Fibroblast of the aortic adventitia (primary cell): ENCODE results near the gene NDUFAF8. TPM values are rescaled to one million over a fixed set of nuclear protein-coding genes. Genes with fewer than 3 reads are reported as not detected.

ENCODE experiments used
- DNase-seq: peaks from one replicate; pipeline ENCODE4 v3.0.0-alpha.2; 2010; ENCODE audit warnings: low read depth
- H3K4me3 ChIP-seq: 2 replicates; pipeline ENCODE4 v1.5.1; 2011; ENCODE audit warnings: low read depth, mild to moderate bottlenecking, control low read depth, low read length, moderate library complexity
- total RNA-seq: library from RNA; depleted of rRNA; stranded (reverse); fragments of >200 nt; gene quantifications from 2 replicates; pipeline ENCODE4 v1.2.3, GENCODE V29; 2012; ENCODE audit warnings: low replicate concordance
- TF ChIP-seq, protein P1 (sequence below): IDR thresholded peaks from 2 replicates; pipeline ENCODE4 v1.5.1; 2011; ENCODE audit warnings: mild to moderate bottlenecking, low read length, control low read depth, inconsistent platforms; ENCODE audit not compliant: insufficient read depth

The NDUFAF8 gene, protein sequence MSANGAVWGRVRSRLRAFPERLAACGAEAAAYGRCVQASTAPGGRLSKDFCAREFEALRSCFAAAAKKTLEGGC
- total RNA-seq = 27.4 and 66.6 TPM in 2 replicates

DNA sequence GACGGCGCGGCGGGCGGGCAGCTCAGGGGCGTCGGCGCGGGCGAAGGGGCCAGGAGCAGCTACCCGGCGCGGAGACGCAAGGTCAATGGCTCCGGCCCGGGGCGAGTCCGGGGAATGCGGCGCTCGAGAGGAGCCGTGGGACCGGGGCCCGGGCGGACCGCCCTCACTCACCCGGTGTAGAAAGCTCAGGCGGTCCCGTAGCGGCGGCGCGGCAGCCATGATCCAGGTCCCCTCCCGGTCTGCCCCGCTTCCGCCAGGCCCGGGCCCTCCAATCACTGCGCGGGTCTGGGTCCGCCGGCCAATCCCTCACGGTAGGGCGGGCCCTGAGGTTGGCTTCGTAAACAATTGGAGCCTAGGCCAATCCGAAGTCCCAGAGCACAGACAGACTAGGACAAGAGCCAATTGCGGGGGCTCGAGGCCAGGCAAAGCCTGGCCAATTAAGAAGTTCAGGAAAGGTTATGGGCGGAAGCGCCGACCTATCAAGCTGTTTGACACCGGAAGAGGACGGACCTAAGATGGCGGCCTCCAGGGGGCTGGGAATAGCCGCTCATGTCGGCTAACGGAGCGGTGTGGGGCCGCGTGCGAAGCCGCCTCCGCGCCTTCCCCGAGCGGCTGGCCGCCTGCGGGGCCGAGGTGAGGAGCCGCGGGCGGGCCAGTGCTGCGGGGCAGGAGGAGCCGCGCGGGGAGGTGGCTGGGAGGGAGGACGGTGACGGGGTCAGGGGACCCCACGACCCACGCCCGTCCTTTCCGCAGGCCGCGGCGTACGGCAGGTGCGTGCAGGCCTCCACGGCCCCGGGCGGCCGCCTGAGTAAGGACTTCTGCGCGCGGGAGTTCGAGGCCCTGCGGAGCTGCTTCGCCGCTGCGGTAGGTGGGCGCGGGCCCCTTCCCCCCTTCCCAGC lies at the start of gene NDUFAF8, which contains the start of gene TEPSIN:
TSS of gene NDUFAF8 (plus strand) at position 504 of the 899 bp plus-strand sequence. CDS start at position 550, 46 bp downstream.
TSS of gene TEPSIN (minus strand) at position 241 of the 899 bp plus-strand sequence. CDS start at position 219, 22 bp downstream.
- DNase-seq = peak; percentile 100
- peak within 1 kb of the TSS; percentile 90 for H3K4me3 ChIP-seq
- TF ChIP-seq, protein P1, sequence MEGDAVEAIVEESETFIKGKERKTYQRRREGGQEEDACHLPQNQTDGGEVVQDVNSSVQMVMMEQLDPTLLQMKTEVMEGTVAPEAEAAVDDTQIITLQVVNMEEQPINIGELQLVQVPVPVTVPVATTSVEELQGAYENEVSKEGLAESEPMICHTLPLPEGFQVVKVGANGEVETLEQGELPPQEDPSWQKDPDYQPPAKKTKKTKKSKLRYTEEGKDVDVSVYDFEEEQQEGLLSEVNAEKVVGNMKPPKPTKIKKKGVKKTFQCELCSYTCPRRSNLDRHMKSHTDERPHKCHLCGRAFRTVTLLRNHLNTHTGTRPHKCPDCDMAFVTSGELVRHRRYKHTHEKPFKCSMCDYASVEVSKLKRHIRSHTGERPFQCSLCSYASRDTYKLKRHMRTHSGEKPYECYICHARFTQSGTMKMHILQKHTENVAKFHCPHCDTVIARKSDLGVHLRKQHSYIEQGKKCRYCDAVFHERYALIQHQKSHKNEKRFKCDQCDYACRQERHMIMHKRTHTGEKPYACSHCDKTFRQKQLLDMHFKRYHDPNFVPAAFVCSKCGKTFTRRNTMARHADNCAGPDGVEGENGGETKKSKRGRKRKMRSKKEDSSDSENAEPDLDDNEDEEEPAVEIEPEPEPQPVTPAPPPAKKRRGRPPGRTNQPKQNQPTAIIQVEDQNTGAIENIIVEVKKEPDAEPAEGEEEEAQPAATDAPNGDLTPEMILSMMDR = no peak

DNA sequence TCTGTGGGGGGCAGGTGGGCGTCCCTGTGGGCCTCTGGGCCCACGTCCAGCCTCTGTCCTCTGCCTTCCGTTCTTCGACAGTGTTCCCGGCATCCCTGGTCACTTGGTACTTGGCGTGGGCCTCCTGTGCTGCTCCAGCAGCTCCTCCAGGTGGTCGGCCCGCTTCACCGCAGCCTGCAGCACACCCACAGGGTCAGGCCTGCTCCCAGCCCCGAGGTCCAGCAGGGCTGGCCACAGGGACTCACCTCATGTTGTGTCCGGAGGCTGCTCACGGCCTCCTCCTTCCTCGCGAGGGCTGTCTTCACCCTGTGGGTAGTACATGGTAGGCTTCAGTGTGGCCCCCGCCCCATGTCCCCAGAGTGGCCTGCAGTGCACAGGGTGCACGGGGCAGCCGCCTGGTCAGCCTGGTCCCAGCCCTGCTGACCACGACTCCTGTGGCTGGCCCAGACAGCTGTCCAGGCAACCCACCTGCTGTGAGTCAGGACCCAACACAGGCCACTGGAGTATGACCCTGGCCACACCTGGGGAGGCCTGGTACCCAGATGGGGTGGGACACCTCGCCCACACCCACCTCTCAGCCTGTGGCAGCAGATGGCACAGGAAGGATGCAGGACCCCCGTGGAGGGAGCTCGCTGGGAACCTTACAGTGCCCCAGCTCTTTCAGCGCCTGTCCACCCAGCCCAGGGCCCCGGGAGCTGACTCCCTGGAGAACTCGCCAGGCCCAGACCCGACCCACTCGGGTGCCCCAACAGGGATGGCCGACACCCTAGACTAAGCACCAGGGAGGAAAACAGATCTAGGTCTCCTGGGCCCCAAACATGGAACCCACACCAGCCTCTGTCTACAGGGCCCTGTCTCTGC lies 49.2 kb upstream of the NDUFAF8 start:
- no peak for DNase-seq
- TF ChIP-seq, protein P1 = peak; percentile 14
- H3K4me3 ChIP-seq = no peak overlapping the region

DNA sequence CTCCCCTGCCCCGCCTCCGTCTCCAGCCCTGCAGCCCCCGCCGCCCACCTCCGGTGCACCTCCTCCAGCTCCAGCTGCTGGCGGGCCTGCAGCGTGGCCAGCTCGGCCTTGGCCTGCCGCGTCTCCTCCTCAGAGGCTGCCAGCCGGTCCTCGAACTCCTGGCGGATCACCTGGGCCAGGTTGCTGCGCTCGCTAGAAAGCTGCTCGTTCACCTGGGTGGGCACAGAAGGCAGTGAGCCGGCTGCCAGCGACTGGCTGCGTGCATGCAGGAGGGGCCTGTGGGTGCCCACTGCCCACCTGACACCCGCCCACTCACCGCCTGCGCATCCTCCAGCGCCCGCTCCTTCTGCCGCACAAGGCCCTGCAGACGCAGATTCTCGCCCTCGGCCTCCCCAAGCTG lies 48.5 kb upstream of the NDUFAF8 start:
- TF ChIP-seq, protein P1 = no peak
- no peak overlapping the region for H3K4me3 ChIP-seq
- DNase-seq = no peak

DNA sequence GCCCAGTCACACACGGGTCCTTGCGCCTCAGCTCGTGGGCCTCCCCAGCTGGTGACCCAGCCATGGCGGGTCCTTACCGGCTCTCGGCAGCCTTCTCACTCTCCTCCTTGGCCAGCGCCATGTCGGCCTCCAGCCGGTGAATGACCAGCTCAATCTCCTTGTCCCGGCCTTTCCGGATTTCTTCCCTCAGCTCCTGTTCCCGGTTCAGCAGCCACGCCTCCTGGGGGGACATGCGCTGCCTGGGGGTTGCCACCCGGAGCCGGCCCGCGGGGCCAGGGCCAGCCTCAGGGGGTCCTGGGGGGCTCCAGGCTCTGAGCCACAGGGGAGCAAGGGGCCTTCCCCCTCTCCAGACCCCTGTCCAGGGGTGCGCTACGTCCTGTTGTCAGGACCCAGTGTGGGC lies 48.0 kb upstream of the NDUFAF8 start:
- no peak for DNase-seq
- no peak overlapping the region for H3K4me3 ChIP-seq
- TF ChIP-seq, protein P1 = no peak

DNA sequence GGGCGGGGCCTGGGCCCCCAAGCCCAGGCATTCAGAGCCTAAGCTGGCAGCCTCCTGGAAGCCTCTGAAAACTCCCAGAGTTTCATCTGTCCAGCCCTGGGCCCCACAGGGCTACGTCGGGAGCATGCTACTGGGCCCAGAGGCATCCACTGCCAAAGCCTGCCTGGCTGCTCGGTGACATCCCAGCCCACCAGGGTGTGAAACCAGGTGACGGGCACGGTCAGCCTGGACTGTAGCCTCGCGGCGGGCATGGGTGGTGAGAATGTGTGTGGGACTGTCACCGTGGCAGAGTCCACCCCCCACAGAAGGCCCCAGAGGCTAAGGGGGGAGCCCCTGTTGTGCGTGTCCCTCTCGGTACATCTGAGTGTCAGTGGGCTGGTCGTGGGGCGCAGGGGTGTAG lies 47.5 kb upstream of the NDUFAF8 start:
- no peak for DNase-seq
- H3K4me3 ChIP-seq = no peak overlapping the region
- TF ChIP-seq, protein P1 = no peak

DNA sequence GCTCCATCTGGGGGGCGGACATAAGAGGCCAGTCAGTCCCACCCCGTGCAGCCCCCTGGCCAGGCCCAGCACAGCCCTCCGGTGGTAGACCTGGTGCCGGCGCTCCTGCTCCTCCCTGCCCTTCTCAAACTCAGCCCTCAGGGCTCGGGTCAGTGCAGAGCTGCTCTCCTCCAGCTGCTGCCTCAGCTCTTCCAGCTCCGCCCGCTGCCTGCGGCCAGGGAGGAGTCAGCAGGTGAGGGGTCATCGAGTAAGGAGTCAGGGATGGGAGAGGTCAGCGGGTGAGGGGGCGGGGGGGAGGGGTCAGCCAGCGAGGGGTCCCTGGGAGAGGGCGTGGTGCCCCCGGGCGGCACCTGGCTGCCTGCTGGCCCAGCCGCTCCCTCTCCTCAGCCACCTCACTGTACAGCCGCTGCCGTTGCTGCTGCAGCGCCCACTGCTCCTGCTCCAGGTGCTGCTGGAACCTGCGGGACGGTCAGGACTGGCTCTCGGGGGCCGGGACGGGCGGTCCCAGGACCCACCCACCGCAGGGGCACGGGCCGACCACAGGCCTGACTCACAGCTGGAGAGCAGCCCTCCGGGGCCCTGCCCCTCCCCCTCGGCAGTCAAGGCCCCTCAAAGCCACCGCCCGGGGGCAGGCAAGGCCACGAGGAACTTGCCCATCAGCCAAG lies 46.6 kb upstream of the NDUFAF8 start:
- no peak for DNase-seq
- TF ChIP-seq, protein P1 = no peak
- no peak overlapping the region for H3K4me3 ChIP-seq
